ENCODE measurements around the gene SLC6A3.

- TF ChIP-seq CTCF (conservative IDR thresholded peaks at IDR 0.05; ENCODE audit: low read length) (no peak), EZH2phosphoT487 (IDR thresholded peaks at IDR 0.05; ENCODE audit: borderline replicate concordance, low read depth, low read length) (no peak)
These were observed 3.9 kb downstream of the SLC6A3 start for GRCh38 chr5:1441166-1441865.

Data from OCI-LY7 (cell line).